ENCODE measurements around the gene SRSF10. TPM values are rescaled to one million over a fixed set of nuclear protein-coding genes. Genes with fewer than 3 reads are reported as not detected.
"Not testable (repeated sequence)": the region's sequence is repeated elsewhere in the genome, so short reads cannot be mapped to it uniquely, and the experiment has no call there.

Gene SRSF10
- total RNA-seq, 1 experiment from 2014 or later: 116 TPM

DNA sequence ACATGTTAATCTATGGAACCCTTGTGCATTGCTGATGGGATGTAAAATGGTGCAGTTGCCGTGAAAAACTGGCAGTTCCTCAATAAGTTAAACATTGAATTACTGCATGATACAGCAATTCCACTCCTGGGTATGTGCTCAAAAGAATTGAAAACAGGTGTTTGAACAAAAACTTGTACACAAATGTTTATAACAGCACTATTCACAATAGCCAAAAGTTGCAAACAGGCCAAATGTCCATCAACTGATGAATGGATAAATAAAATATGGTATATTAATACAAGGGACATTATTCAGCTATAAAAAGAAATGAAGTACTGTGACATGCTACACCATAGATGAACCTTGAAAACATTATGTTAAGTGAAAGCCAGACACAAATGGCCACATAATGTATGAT is 17.7 kb upstream of the SRSF10 start:
- no peak for DNase-seq (ENCODE audit: low read depth)

DNA sequence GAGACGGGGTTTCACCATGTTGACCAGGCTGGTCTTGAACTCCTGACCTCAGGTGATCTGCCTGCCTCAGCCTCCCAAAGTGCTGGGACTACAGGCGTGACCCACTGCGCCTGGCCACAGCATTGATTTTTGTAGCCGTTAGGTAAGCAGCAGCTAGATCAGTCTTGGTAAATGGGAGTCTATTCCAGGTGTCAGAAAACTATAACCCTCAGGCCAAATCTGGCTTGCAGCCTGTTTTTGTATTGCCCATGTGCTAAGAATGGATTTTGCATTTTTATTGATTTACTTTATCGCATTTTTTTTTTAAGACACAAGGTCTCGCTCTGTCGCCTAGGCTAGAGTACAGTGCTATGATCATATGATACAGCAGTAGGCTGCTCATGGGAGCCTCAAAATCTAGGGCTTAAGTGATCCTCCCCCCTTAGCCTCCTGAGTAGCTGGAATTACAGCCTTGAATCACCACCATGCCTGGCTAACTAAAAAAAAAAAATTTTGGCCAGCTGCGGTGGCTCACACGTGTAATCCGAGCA is 16.6 kb upstream of the SRSF10 start:
- no peak for DNase-seq (ENCODE audit: low read depth)

DNA sequence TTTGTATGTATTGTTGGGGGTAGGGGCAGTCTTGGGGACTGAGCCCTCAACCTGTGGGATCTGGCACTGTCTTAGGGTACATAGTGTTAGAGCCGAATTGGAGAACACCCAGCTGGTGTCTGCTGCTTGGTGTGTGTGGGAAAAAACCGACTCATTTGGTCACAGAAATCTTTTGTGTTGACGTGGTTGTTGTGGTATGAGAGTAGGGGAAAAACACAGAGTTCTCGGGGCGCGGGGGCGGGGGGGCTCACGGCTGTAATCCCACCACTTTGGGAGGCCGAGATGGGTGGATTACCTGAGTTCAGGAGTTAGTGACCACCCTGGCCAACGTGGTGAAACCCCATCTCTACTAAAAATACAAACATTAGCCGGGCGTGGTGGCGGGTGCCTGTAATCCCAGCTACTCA is 15.3 kb upstream of the SRSF10 start:
- no peak for DNase-seq (ENCODE audit: low read depth)

DNA sequence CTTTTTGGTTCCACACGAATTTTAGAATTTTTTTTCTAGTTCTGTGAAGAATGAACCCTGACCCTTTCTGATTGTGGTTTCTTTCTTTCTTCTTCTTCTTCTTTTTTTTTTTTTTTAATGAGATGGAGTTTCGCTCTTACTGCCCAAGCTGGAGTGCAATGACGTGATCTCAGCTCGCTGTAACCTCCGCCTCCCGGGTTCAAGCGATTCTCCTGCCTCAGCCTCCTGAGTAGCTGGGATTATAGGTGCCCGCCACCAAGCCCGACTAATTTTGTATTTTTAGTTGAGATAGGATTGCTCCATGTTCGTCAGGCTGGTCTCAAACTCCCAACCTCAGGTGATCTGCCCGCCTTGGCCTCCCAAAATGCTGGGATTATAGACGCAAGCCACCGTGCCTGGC is 11.9 kb upstream of the SRSF10 start:
- not testable (repeated sequence) for DNase-seq (ENCODE audit: low read depth)

DNA sequence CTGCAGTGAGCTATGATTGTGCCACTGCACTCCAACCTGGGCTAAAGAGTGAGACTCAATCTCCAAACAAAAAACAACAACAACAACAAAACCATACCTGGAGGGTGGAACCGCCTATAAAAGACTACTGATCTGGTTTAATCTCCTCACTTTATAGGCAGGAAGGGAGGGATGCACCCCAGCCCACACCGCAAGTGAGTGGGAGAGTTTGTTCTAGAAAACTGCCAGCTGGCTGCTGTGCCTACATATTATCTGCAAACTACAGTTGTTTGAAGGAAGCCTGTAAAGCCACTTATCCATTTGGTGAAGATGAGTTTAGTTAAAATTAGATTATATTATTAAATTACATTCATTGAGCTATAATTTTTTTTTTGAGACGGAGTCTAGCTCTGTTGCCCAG is 9.1 kb upstream of the SRSF10 start:
- DNase-seq (ENCODE audit: low read depth): no peak

DNA sequence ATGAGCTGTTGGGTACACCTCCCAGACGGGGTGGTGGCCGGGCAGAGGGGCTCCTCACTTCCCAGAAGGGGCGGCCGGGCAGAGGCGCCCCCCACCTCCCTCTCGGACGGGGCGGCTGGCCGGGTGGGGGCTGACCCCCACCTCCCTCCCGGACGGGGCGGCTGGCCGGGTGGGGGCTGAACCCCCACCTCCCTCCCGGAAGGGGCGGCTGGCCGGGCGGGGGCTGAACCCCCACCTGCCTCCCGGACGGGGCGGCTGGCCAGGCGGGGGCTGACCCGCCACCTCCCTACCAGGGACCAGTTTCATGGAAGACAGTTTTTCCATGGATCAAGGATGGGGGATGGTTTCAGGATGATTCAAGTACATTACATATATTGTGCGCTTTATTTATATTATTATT is 6.9 kb upstream of the SRSF10 start:
- DNase-seq (ENCODE audit: low read depth): not testable (repeated sequence)

DNA sequence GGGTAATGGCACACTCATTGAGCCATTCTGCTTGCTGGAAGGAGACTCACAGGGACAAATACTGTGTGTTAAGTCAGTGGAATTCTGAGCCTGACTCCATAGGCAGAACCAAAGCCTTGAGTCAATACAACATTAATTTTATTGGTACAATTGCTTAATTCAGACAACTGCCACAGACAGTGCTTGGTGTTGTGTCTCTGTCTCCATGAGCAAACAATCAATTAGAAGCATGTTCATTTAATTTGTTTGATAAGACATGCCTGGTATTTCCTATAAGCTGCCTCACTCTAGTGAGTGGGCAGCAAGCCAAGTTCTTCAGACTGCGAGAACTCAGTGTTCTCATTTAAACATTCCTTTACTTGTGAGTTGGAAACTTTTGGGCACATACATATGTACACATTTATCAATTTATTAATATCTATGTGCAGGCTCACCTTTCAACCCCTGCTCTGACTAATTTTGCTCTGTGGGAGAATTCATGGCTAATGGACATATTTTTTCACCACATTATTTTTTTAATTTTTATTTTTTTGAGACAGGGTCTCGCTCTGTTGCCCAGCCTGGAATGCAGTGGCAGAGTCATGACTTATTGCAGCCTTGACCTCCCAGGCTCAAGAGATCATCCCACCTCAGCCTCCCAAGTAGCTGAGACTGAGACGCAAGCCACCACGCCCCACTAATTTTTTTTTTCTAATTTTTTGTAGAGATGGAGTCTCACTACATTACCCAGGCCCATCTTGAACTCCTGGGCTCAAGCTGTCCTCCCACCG is 4.5 kb upstream of the SRSF10 start:
- DNase-seq (ENCODE audit: low read depth): peak; percentile 31

DNA sequence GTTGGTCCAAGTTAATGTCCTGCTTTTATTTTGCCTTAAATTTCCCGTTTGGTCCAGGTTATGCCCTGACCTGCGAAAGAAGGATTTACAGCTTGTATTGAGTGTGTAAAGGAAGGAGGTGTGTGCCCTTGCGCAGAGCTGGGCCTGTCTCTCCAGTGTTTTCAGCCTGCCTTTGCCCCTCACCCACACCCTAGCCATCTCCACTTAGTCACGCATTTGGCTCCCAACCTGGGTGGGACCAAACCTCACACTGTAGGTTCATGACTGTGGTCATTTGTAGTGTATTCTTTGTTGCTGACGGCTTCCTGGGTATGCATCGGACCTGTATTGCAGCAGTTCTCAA is 572 bp upstream of the SRSF10 start:
- peak; percentile 38 for DNase-seq (ENCODE audit: low read depth)

DNA sequence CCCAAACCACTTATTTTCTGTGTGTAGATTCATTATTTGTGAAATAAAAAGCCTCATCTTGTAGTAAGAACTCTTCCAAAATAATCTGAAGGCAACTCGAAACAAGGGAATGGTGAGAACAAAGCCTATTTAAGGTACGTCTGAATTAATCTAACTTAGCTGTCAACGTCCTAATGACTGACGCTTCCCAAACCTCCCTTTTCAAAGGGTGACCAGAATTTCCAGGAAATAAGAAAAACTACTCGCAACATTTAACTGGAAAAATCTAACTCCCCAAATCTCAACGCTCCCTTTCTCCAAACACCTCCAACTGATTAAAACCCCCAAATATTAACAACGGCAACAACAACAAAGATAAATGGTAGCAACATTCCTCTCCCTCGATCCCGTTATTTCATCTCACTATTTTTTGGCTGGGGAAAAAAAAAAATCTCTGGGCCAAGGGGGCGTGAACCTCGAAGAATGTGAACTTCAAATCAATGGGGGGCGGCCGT is 693 bp downstream of the SRSF10 start:
- DNase-seq (ENCODE audit: low read depth): no peak

DNA sequence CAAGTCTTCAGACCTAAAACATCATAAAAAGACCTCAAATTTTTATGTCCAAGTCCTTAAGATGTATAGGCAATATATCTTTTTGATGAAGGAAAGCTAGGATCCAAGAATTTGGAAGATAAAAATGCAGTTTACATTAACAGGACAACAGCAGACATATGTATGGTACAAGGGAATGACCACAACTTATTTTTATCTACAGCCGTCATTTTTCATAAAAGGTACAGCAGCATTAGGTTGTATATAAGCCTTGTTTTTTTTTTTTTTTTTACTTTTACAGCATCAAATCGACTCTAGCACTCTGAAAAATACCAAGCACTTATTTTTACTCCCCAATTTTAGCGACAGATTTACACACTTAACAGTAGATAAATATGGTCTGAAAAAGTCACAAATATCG is 1.3 kb downstream of the SRSF10 start:
- no peak for DNase-seq (ENCODE audit: low read depth)

DNA sequence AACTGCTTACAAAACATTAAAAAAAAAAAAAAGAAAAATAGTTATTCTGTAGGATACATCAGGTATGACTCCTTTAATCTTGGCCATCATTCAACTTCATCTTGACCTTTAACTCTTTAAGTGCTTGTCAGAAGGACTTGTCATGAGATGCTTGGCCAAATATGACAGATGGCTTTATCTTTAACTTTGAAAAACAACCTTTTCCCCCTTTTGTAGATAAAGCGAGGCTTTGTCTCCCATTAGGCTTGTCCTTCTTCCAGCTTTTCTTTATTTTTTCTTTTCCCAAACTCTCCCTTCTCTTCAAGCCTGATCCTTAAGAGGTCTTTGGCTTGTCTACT is 2.3 kb downstream of the SRSF10 start:
- no peak for DNase-seq (ENCODE audit: low read depth)

DNA sequence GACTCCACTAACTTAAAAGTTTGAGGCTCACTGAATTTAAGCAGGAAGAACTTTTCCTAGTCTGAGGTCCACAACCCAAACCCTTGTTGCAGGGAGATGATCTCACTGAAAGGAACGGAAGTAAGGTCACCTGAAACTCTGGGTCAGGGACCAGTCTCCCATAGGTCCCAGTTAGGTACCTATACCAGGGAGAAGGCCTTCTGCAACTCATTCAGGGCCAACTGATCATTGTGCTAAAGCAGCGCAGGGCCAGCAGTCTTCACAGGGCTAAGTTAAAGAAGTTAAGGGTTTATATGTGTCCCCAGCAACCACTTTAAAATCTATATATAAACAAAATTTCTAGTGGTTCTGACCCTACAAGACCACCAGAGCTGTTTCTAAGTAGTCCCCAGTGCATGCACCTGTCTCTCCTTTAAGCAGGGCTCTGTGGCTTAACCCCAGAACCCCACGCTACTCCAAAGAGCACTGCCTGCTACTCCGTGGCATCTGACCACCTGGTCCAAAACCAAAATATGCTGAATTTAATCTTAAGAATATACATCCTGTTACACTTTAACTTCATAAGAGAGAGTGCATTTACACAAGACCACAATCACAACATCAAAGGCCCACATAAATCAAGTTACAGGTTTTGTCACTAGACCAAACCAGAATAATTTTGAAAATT is 2.8 kb downstream of the SRSF10 start:
- no peak for DNase-seq (ENCODE audit: low read depth)

DNA sequence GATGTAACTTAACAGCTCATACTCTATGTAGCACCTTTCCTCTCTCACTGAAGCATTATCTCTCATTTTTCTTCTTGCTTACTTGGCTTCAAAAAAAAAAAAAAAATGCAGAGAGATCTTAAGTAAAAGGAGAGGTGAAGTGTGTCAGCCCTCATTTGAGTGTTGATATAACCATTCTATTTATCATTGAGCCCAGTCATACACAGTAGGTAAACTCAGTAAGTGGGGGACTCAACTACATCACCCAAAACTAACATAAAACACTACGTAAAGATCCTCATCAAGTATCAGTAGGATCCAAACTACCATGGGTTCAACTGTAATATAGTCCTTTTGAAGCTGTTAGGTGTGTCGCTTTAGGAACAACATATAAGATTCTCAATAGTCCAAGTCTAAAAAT is 12.3 kb downstream of the SRSF10 start:
- DNase-seq (ENCODE audit: low read depth): no peak

DNA sequence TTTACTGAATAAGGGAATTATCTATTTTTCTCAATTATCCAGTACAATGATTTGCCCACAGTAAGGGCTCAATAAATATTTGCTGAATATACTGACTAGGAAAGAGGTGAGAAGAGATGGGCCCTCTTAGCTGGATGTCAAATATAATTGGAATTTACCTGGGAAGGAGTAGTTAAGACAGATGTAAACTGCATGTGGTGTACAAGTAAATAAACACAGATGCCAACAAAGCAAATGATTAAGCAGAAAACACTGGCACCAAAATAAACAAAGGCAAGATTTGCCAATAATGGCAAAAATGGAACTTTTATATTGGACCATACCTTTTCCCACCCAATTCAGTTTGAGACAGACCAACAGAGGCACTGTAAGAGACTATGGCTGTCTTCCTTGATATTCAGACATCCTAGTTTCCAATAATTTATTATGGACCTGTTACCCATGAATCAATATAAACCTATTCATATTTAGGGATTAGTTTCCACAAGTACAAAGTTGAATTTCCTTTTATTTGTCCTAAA is 13.1 kb downstream of the SRSF10 start:
- DNase-seq (ENCODE audit: low read depth): no peak

DNA sequence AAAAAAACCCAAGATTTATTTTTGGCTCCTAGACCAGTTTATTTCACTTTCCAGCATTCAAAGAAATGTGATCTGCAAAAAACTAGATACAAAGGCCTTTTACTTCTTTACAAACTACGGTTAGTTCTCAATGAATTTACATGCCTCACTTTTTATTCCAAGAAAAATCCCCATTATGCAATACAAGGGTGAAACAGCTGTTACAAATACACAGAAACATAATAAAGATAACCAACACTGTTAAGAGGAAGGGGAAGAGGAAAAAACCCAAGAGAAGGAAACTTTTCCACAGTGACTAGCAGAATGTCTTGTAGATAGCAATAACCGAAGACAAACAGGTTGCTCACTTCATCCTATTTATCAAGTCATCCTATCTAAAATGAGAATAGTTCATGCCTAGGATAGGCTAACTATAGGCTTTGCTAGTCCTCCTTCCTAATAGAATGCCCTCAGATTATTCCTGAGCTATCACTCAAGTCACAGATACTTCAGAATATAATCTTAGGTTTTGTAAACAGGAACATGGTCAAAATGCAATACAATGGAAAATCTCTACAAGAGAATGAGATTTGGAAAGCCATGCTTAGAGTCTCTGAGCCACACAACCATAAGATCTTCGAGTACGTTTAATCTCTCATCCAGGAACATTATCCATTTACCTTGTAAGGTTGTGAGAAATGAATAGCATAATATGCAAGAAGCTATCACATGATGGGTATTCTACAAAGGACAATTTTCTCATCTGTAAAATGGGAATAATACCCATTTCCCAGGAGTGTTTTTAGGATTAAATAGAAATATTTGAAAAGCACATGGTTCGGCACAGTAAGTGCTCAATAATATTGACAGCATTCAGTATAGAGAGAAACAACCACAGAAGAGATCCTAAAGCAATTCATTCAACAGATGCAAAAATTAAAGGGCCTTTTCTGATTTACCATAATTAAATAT is 15.1 kb downstream of the SRSF10 start:
- peak; percentile 60 for DNase-seq (ENCODE audit: low read depth)

DNA sequence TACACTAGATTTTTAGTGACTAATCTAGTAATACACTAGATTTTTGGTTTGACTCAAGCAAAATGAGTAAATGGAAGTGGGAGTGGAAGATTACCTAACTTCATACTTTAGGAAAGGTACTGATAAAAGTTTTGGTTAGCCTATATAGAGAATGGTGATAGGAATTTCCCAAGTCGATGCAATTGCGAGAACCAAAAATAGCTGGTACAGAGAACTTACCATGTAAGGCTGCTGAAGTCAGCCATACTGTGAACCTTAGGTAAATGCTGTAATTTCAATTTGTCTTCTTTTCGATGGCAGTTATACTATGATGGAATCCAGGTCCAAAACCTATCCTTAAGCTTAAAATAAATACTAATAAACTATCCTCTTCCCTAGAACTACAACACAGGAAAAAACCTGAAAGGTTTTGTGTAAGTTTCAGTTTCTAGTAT is 15.9 kb downstream of the SRSF10 start:
- no peak for DNase-seq (ENCODE audit: low read depth)

DNA sequence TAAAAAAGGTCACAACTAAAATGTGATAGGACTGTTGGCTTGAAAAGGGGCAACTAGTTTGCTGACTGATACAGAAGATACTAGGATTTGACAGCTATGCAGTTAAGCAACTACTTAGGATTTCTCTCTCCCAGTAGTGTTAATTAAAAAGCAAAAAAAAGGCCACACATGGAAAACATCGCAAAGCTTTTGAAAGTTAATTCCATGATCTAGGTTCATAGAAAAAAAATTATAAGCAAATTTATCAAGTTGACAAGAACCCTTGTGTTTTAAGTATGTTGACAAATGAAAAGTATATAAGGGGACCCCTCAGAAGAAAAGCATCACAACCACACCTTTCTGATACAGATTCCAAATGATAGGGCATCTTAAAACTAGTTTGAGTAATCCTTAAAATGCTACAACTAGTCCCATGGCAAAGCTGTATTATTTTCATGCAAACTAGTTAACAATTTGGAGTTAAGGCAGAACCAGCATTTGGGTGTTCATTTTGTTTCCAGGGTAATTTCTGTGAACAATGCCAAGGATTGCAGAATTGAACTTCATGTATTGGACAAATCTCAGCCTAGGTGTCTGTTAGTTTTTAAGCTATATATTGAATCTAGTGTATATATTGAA is 16.4 kb downstream of the SRSF10 start:
- no peak for DNase-seq (ENCODE audit: low read depth)

DNA sequence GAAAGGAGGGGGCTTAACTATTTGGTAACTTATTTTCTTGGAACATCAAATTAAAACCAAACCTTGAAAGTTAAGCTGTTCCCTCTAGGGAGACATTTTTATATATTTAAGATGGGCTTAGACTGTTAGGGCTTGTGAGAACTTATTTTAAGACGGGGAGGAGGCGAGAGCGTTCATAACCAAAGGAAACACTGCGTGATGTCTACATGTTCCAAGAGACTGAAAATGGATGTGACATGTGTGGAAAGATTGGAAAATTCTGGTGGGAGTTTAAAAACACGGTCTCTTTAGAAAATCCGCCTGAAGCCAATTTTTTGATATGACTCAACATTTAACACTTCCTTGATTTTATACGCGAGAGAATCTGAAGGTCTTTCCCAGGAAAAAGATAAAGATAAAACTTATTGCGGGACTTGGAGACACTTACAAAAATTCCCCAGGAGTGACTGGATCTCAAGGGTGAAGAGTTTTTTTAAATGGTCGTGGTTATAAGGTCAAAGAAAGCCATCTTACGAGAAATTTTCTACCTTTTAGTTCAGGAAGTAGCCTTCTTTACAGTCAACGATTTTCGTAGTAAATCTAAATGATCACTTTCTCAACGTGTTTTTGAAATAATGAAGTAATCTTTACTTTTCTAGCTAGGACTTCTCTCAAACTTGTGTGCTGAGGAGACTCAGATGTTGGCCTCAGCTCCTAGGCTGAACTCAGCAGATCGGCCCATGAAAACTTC is 19.7 kb downstream of the SRSF10 start:
- DNase-seq (ENCODE audit: low read depth): no peak

DNA sequence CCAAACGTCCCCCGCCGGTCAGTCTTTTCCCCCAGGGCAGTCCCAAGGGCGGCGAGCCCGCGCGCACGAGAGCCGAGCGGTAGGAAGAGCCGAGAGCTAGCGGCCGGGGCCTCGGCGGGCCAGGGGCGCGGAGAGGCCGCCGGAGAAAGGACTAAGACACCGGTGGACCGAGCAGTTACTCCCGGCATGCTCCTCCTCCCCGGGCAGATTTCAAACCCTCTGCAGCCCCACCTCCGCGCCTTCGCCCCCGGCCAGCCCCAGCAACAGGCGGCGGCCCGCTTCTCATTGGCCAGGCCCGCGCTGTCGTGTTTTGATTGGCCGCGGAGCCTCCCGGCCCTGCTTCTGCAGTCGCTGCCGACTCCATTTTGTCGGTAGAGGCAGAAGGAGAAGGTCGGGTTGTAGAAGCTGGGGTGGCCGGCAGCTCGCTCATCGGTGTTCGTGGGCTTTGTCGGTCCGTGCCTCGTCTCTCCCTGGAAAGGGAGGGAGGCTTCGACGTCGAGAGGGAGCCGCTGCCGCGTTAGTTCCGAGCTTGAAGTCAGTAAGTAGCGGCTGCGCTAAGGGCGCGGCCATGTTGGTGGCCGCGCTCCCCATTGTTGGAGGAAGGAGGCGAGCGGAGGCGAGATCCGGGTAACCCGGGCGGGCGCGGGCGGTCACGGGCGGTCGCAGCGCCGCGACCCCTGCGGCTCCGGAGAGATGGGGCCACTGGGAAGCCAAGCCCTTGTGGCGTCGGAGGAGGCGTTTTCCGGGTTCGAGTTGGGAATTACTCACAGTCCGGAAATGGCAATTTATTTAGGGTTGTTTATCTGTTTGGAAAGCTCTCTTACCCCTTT is 20.5 kb downstream of the SRSF10 start, which contains the start of gene PNRC2:
Gene PNRC2 (plus strand): TSS at position 368 of the 830 bp plus-strand sequence. CDS start 1,630 bp downstream, outside the sequence.
- peak; percentile 95 for DNase-seq (ENCODE audit: low read depth)

All from LHCN-M2 (cell line).